GM12878 (cell line): ENCODE results near the gene SGIP1. TPM values are rescaled to one million over a fixed set of nuclear protein-coding genes. Genes with fewer than 3 reads are reported as not detected.

Experiments used
- ATAC-seq: fragments of 200-7000 bp; cut with Tn5 transposase; 3 replicates; pipeline ENCODE4 v1.9.1; 2020; ENCODE audit warnings: mild to moderate bottlenecking, moderate library complexity
- BruUV-seq: library from RNA; stranded (reverse); fragments of 400-500 nt; replicated peaks from 2 replicates; lab custom pipeline; 2021; lab: Mats Ljungman, UMichigan
- CTCF ChIA-PET: fragments of 300-600 bp; sonication (Branson Sonifier 250); formaldehyde crosslinking; extraction: SDS; loops from one replicate; lab custom pipeline; 2021; ENCODE audit warnings: inconsistent platforms; lab: Yijun Ruan, JAX
- POLR2A ChIA-PET: fragments of 350-600 bp; formaldehyde crosslinking; extraction: SDS; loops from one replicate; lab custom pipeline; 2021; ENCODE audit warnings: inconsistent platforms; lab: Charles Lee
- RAD21 ChIA-PET: fragments of 300-600 bp; sonication (Branson Sonifier 250); formaldehyde crosslinking; loops from one replicate; lab custom pipeline; 2023; ENCODE audit warnings: antibody characterized with exemption; ENCODE audit not compliant: unreplicated experiment; lab: Charles Lee
- SMC1A ChIA-PET: fragments of 300-600 bp; sonication (Branson Sonifier 250); formaldehyde crosslinking; loops from one replicate; lab custom pipeline; 2023; ENCODE audit not compliant: unreplicated experiment, uncharacterized antibody; lab: Charles Lee
- DNase-seq: peaks from one replicate; pipeline ENCODE4 v3.0.0-alpha.2; 2011; ENCODE audit warnings: low read depth, low spot score
- FAIRE-seq: peaks from 3 replicates; lab custom pipeline; 2011; peaks lifted over from hg19 to GRCh38; lab: Jason Lieb, UNC
- H2AFZ ChIP-seq: 2 replicates; pipeline ENCODE4 v1.6.0; 2011; ENCODE audit warnings: low read depth, low read length, control low read depth; ENCODE audit not compliant: control insufficient read depth
- H3K27ac ChIP-seq: 2 replicates; pipeline ENCODE4 v1.5.1; 2011; ENCODE audit warnings: control low read depth; ENCODE audit not compliant: control insufficient read depth, insufficient read depth
- H3K27me3 ChIP-seq, 2 experiments: replicated peaks in 1 of 2; 2 replicates each; pipeline versions ENCODE4 v1.6.0 to v1.6.1; 2011; ENCODE audit warnings: low read length in 1 of 2; ENCODE audit not compliant: control insufficient read depth in 2 of 2, insufficient read depth in 2 of 2
- H3K36me3 ChIP-seq, 2 experiments: 2 replicates each; pipeline ENCODE4 v1.5.1; 2011; ENCODE audit warnings: low read length in 1 of 2; ENCODE audit not compliant: control insufficient read depth in 2 of 2, insufficient read depth in 2 of 2
- H3K4me1 ChIP-seq: 2 replicates; pipeline ENCODE4 v1.6.1; 2011; ENCODE audit warnings: mild to moderate bottlenecking, low read length, moderate library complexity, mixed read lengths; ENCODE audit not compliant: control insufficient read depth, insufficient read depth
- H3K4me2 ChIP-seq: 2 replicates; pipeline ENCODE4 v1.6.0; 2011; ENCODE audit warnings: control low read depth; ENCODE audit not compliant: control insufficient read depth, insufficient read depth
- H3K4me3 ChIP-seq: fragments of 200-600 bp; sonication (generic); 2 replicates; pipeline ENCODE4 v1.5.1; 2016
- H3K79me2 ChIP-seq: 2 replicates; pipeline ENCODE4 v1.6.0; 2011; ENCODE audit warnings: low read length; ENCODE audit not compliant: control insufficient read depth, insufficient read depth
- H3K9ac ChIP-seq: 2 replicates; pipeline ENCODE4 v1.8.0; 2011; ENCODE audit warnings: low read length, control low read depth, mixed read lengths; ENCODE audit not compliant: control insufficient read depth, insufficient read depth
- H3K9me3 ChIP-seq: replicated peaks from 3 replicates; pipeline ENCODE4 v1.5.1; 2011; ENCODE audit warnings: mild to moderate bottlenecking, low read length; ENCODE audit not compliant: control insufficient read depth, insufficient read depth
- H4K20me1 ChIP-seq: 2 replicates; pipeline ENCODE4 v1.6.0; 2011; ENCODE audit not compliant: control insufficient read depth, insufficient read depth
- CBX5 ChIP-seq: sonication (generic); IDR thresholded peaks from 2 replicates; pipeline ENCODE4 v1.6.1; 2016; ENCODE audit warnings: low read depth, moderate library complexity, mild to moderate bottlenecking, inconsistent platforms
- CHD4 ChIP-seq: fragments of 200-600 bp; sonication (generic); IDR thresholded peaks from 2 replicates; pipeline ENCODE4 v1.6.1; 2016; ENCODE audit warnings: mild to moderate bottlenecking
- CREB1 ChIP-seq: IDR thresholded peaks from 2 replicates; pipeline ENCODE4 v1.6.1; 2012; ENCODE audit warnings: low read depth, mild to moderate bottlenecking, inconsistent platforms
- HCFC1 ChIP-seq: fragments of 150-350 bp; IDR thresholded peaks from 2 replicates; pipeline ENCODE4 v1.6.1; 2014; ENCODE audit warnings: low read length
- HDGF ChIP-seq: fragments of 450-650 bp; IDR thresholded peaks from 2 replicates; pipeline ENCODE4 v1.6.1; 2016; ENCODE audit warnings: antibody characterized with exemption
- MTA2 ChIP-seq: fragments of 450-650 bp; IDR thresholded peaks from 2 replicates; pipeline ENCODE4 v1.6.1; 2016; ENCODE audit warnings: low read depth, mild to moderate bottlenecking, moderate library complexity
- NFYB ChIP-seq: IDR thresholded peaks from 2 replicates; pipeline ENCODE4 v1.6.1; 2011; ENCODE audit warnings: low read depth, mild to moderate bottlenecking, low read length, improper control_type of control experiment, moderate library complexity; ENCODE audit not compliant: insufficient read depth
- SIN3A ChIP-seq: IDR thresholded peaks from 2 replicates; pipeline ENCODE4 v1.6.1; 2012; ENCODE audit warnings: low read depth, low read length, improper control_type of control experiment
- SP1 ChIP-seq: IDR thresholded peaks from one replicate; pipeline ENCODE4 v1.6.1; 2011; ENCODE audit warnings: low read depth, low read length
- TCF3 ChIP-seq: IDR thresholded peaks from 2 replicates; pipeline ENCODE4 v1.6.1; 2012; ENCODE audit warnings: low read depth, mild to moderate bottlenecking, low read length, borderline replicate concordance; ENCODE audit not compliant: insufficient read depth
- ZNF24 ChIP-seq: fragments of 450-650 bp; IDR thresholded peaks from 2 replicates; pipeline ENCODE4 v1.6.1; 2017; ENCODE audit warnings: antibody characterized with exemption, mild to moderate bottlenecking
- ZNF384 ChIP-seq: IDR thresholded peaks from 2 replicates; pipeline ENCODE4 v1.6.1; 2012; ENCODE audit warnings: low read depth, mild to moderate bottlenecking, low read length, improper control_type of control experiment, borderline replicate concordance
- WGBS: methylation state at CpG from one replicate; pipeline ENCODE4 v1.1.6; 2016; ENCODE audit warnings: low lambda C conversion rate; ENCODE audit not compliant: insufficient replicate concordance, insufficient coverage; ENCODE audit errors: missing lambda C conversion rate; 5-methylcytosine and 5-hydroxymethylcytosine counted together
- in situ Hi-C: fragments of 300-500 bp; cut with MboI; formaldehyde crosslinking; loops from 9 replicates; pipeline ENCODE4 v1.14.3; 2018; ENCODE audit warnings: mixed read lengths
- intact Hi-C: fragments of 100-400 bp; cut with micrococcal nuclease; formaldehyde crosslinking; loops from one replicate; pipeline ENCODE4 v1.14.2; 2022; ENCODE audit not compliant: unreplicated experiment
- polyA plus RNA-seq, 11 experiments: library from polyadenylated mRNA; depleted of rRNA in 4 of 11; unstranded in 6 of 11; stranded (reverse) in 5 of 11; fragments of >200 nt; fragmentation: Nextera tagmentation in 4 of 11; fragmentation: Illumina TruSeq in 1 of 11; extraction: Ambion mirVana in 4 of 11; extraction: Trizol in 1 of 11; gene quantifications; 1 replicate in 1 of 11; 2 replicates in 10 of 11; pipeline versions ENCODE4 v1.2.1 to v1.2.3, GENCODE V29; 2011 to 2016; ENCODE audit warnings: inconsistent platforms in 2 of 11, missing spikeins in 2 of 11, low read depth in 1 of 11
- total RNA-seq, 4 experiments: library from RNA; depleted of rRNA in 3 of 4; stranded (reverse); fragments of >200 nt in 3 of 4; fragmentation: Illumina TruSeq in 1 of 4; extraction: Trizol in 1 of 4; gene quantifications; 2 replicates each; pipeline versions ENCODE4 v1.2.1 to v1.2.3, GENCODE V29; 2013 to 2021
- TF ChIP-seq, protein P1 (sequence below): fragments of 450-650 bp; IDR thresholded peaks from 2 replicates; pipeline ENCODE4 v1.6.1; 2017; ENCODE audit warnings: low read depth, mild to moderate bottlenecking, moderate library complexity

The SGIP1 gene
- total and polyA plus RNA-seq, 10 of the 15 experiments (the other 5 are each of a cell fraction or from before 2014, with no cell fraction given), result 0.15 TPM; not detected in 9

GRCh38 chr1:66750577-66750976 lies 216.6 kb downstream of the SGIP1 start:
- no peak overlapping the region for H3K4me2 ChIP-seq
- no peaks in the 10 kb centered on the region for H3K4me1 ChIP-seq
- FAIRE-seq (peak; percentile 7), DNase-seq (no peak), ATAC-seq (no peak)
- no peaks in the 10 kb centered on the region for H3K79me2 ChIP-seq
- CTCF ChIA-PET, result interaction anchor here (1.3 kb wide), 1 partner anchor 399 kb away, joined by 4 read pairs; no protein-coding TSS in a partner anchor
- H3K4me3 ChIP-seq, result no peak overlapping the region
- no peaks in the 10 kb centered on the region for H3K9me3 ChIP-seq
- no peak overlapping the region for H3K27ac ChIP-seq
- peaks cover 6 to 13% of the 10 kb centered on the region in 2 experiments; a peak in 3 of 4 replicates for H3K27me3 ChIP-seq
- no peak for TF ChIP-seq CREB1
- no peak for TF ChIP-seq HDGF
- no peak for TF ChIP-seq MTA2
- TF ChIP-seq TCF3, result no peak
- TF ChIP-seq ZNF24, result no peak
- TF ChIP-seq SIN3A, result no peak
- intact Hi-C loops, result no loop called here
- BruUV-seq, result no TSS peak
- POLR2A ChIA-PET, result no interaction called here
- no peaks in the 10 kb centered on the region for H3K36me3 ChIP-seq
- RAD21 ChIA-PET, result no interaction called here
- in situ Hi-C loops, result loop anchor here (25.0 kb wide), 1 partner anchor 737 kb away; no protein-coding TSS in a partner anchor
- no peak overlapping the region for H2AFZ ChIP-seq
- SMC1A ChIA-PET, result no interaction called here
- 64% methylated on average over 3 of the region's 3 CpGs for WGBS
- H3K9ac ChIP-seq, result no peak overlapping the region
- no peaks in the 10 kb centered on the region for H4K20me1 ChIP-seq

DNA sequence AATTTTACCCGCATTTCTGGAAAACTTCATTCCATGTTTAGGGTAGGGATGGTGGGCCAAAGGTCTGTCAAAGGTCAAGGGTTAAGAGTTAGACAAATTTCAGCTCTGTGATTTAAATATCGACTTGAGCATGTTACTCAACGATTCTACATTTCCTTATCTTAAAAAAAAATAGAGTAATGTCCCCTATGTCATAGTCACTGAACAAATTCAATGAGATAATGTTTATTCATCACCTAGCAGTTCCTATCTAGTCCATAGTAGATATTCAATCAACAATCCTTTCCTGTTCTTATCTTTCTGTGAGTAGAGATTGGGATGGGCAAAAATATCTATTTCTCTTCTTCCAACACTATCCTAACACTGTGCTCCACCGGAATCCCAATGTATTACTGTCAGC lies 217.2 kb downstream of the SGIP1 start:
- ChIA-PET SMC1A (no interaction called here), RAD21 (no interaction called here), CTCF (no interaction called here), POLR2A (no interaction called here)
- Histone ChIP-seq H3K9ac (no peak overlapping the region), H2AFZ (no peak overlapping the region), H3K4me2 (no peak overlapping the region), H3K9me3 (no peaks in the 10 kb centered on the region), H3K79me2 (no peaks in the 10 kb centered on the region), H3K27me3 (peaks cover 6 to 13% of the 10 kb centered on the region in 2 experiments; a peak in 3 of 4 replicates), H3K4me3 (no peak overlapping the region), H3K27ac (no peak overlapping the region), H4K20me1 (no peaks in the 10 kb centered on the region), H3K36me3 (no peaks in the 10 kb centered on the region), H3K4me1 (no peaks in the 10 kb centered on the region)
- 34% methylated on average over 4 of the region's 4 CpGs for WGBS
- in situ Hi-C loops (loop anchor here (25.0 kb wide), 1 partner anchor 736 kb away; no protein-coding TSS in a partner anchor), intact Hi-C loops (no loop called here)
- FAIRE-seq (no peak), DNase-seq (no peak), ATAC-seq (no peak)
- no peak for TF ChIP-seq CHD4
- TF ChIP-seq, protein P1, sequence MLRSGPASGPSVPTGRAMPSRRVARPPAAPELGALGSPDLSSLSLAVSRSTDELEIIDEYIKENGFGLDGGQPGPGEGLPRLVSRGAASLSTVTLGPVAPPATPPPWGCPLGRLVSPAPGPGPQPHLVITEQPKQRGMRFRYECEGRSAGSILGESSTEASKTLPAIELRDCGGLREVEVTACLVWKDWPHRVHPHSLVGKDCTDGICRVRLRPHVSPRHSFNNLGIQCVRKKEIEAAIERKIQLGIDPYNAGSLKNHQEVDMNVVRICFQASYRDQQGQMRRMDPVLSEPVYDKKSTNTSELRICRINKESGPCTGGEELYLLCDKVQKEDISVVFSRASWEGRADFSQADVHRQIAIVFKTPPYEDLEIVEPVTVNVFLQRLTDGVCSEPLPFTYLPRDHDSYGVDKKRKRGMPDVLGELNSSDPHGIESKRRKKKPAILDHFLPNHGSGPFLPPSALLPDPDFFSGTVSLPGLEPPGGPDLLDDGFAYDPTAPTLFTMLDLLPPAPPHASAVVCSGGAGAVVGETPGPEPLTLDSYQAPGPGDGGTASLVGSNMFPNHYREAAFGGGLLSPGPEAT, result no peak
- no peak for TF ChIP-seq NFYB
- no peak for TF ChIP-seq HCFC1
- no peak for TF ChIP-seq CBX5
- TF ChIP-seq TCF3, result no peak
- no peak for TF ChIP-seq ZNF384
- TF ChIP-seq SP1, result no peak
- BruUV-seq, result no TSS peak
